DMS79 (cell line): ENCODE measurements around the gene ADAMTS2.

Experiments
- DNase-seq: peaks from one replicate; lab custom pipeline; 2025; lab: John Stamatoyannopoulos, UW

The ADAMTS2 gene

GRCh38 chr5:179215576-179215975 is 129.7 kb downstream of the ADAMTS2 start:
- no peak for DNase-seq

GRCh38 chr5:179214678-179215077 is 130.6 kb downstream of the ADAMTS2 start:
- no peak for DNase-seq

GRCh38 chr5:179212870-179213269 is 132.4 kb downstream of the ADAMTS2 start:
- DNase-seq = no peak

- DNase-seq = no peak
Observed at GRCh38 chr5:179211631-179212030, 133.6 kb downstream of the ADAMTS2 start.

- DNase-seq = no peak
Observed at GRCh38 chr5:179211068-179211467, 134.2 kb downstream of the ADAMTS2 start.

GRCh38 chr5:179210478-179210877 is 134.8 kb downstream of the ADAMTS2 start:
- no peak for DNase-seq

GRCh38 chr5:179209359-179210150 is 135.7 kb downstream of the ADAMTS2 start:
- no peak for DNase-seq

GRCh38 chr5:179208706-179209358 is 136.4 kb downstream of the ADAMTS2 start:
- no peak for DNase-seq

GRCh38 chr5:179207920-179208705 is 137.1 kb downstream of the ADAMTS2 start:
- no peak for DNase-seq

- DNase-seq = no peak
Observed at GRCh38 chr5:179207470-179207869, 137.8 kb downstream of the ADAMTS2 start.

- DNase-seq = no peak
Observed at GRCh38 chr5:179206366-179206765, 138.9 kb downstream of the ADAMTS2 start.

- DNase-seq = no peak
Observed at GRCh38 chr5:179205277-179205676, 140.0 kb downstream of the ADAMTS2 start.

- DNase-seq = no peak
Observed at GRCh38 chr5:179204572-179204971, 140.7 kb downstream of the ADAMTS2 start.

- no peak for DNase-seq
Observed at GRCh38 chr5:179203248-179203647, 142.0 kb downstream of the ADAMTS2 start.

GRCh38 chr5:179201986-179202385 is 143.3 kb downstream of the ADAMTS2 start:
- DNase-seq = no peak

- no peak for DNase-seq
Observed at GRCh38 chr5:179199246-179199645, 146.0 kb downstream of the ADAMTS2 start.

GRCh38 chr5:179198825-179199224 is 146.4 kb downstream of the ADAMTS2 start:
- DNase-seq = no peak

- DNase-seq = no peak
Observed at GRCh38 chr5:179196405-179197079, 148.7 kb downstream of the ADAMTS2 start.

GRCh38 chr5:179195561-179196404 is 149.5 kb downstream of the ADAMTS2 start:
- no peak for DNase-seq

- no peak for DNase-seq
Observed at GRCh38 chr5:179194941-179195381, 150.3 kb downstream of the ADAMTS2 start.
